HepG2 (cell line): ENCODE results near the gene NSD2. TPM values are rescaled to one million over a fixed set of nuclear protein-coding genes. Genes with fewer than 3 reads are reported as not detected.

Experiments used
- ATAC-seq: fragments of 200-7000 bp; cut with Tn5 transposase; 3 replicates; pipeline ENCODE4 v1.9.1; 2020; ENCODE audit warnings: mild to moderate bottlenecking, moderate library complexity
- BruUV-seq: library from RNA; stranded (reverse); fragments of 400-500 nt; replicated peaks from 2 replicates; lab custom pipeline; 2021; lab: Mats Ljungman, UMichigan
- CTCF ChIA-PET: fragments of 300-600 bp; formaldehyde crosslinking; extraction: SDS; loops from one replicate; lab custom pipeline; 2021; ENCODE audit warnings: low total read pairs, inconsistent platforms, low intra/inter-chr PET ratio; lab: Yijun Ruan, JAX
- POLR2A ChIA-PET: fragments of 350-600 bp; sonication (Branson Sonifier 250); formaldehyde crosslinking; loops from one replicate; lab custom pipeline; 2020; ENCODE audit warnings: antibody characterized with exemption, inconsistent platforms; lab: Yijun Ruan, JAX
- DNase-seq: peaks from one replicate; pipeline ENCODE4 v3.0.0-alpha.2; 2015; ENCODE audit warnings: low spot score
- FAIRE-seq: peaks from 3 replicates; lab custom pipeline; 2011; peaks lifted over from hg19 to GRCh38; lab: Jason Lieb, UNC
- H2AFZ ChIP-seq: one replicate; pipeline ENCODE4 v1.6.1; 2011; ENCODE audit warnings: low read length, inconsistent platforms
- H3K27ac ChIP-seq: fragments of 300-600 bp; 3 replicates; pipeline ENCODE4 v1.8.0; 2011; ENCODE audit warnings: mixed run types, mild to moderate bottlenecking, mixed read lengths, low read length, inconsistent platforms; ENCODE audit not compliant: insufficient read depth; ENCODE audit errors: extremely low read length
- H3K27me3 ChIP-seq, 2 experiments: fragments of 200-600 bp in 1 of 2; 2 replicates in 1 of 2; 3 replicates in 1 of 2; pipeline versions ENCODE4 v1.6.0 to v1.8.0; 2011; ENCODE audit warnings: low read length in 2 of 2, mild to moderate bottlenecking in 2 of 2, moderate library complexity in 2 of 2, inconsistent platforms in 1 of 2; ENCODE audit not compliant: insufficient read depth in 2 of 2, control insufficient read depth in 1 of 2
- H3K36me3 ChIP-seq, 2 experiments: fragments of 200-600 bp in 1 of 2; replicated peaks in 1 of 2; 2 replicates in 1 of 2; 3 replicates in 1 of 2; pipeline versions ENCODE4 v1.5.1 to v1.8.0; 2011; ENCODE audit warnings: low read length in 2 of 2, inconsistent platforms in 1 of 2; ENCODE audit not compliant: insufficient read depth in 2 of 2, control insufficient read depth in 1 of 2
- H3K4me1 ChIP-seq: 2 replicates; pipeline ENCODE4 v1.5.1; 2012; ENCODE audit warnings: low read length, inconsistent platforms; ENCODE audit not compliant: insufficient read depth
- H3K4me2 ChIP-seq: 2 replicates; pipeline ENCODE4 v1.6.0; 2011; ENCODE audit warnings: low read depth, low read length, inconsistent platforms
- H3K4me3 ChIP-seq, 3 experiments: fragments of 200-600 bp in 1 of 3; sonication (generic), shearing (Covaris generic) in 1 of 3; replicated peaks in 1 of 3; 2 replicates each; pipeline ENCODE4 v1.5.1; 2011 to 2016; ENCODE audit warnings: low read length in 3 of 3, inconsistent platforms in 2 of 3, low read depth in 2 of 3, mild to moderate bottlenecking in 2 of 3, control low read depth in 1 of 3, mixed read lengths in 1 of 3; ENCODE audit not compliant: insufficient read depth in 1 of 3
- H3K79me2 ChIP-seq: one replicate; pipeline ENCODE4 v1.6.1; 2011; ENCODE audit warnings: low read length, inconsistent platforms; ENCODE audit not compliant: insufficient read depth
- H3K9ac ChIP-seq: 2 replicates; pipeline ENCODE4 v1.6.0; 2011; ENCODE audit warnings: mild to moderate bottlenecking, low read depth, low read length, inconsistent platforms; ENCODE audit not compliant: insufficient read depth
- H3K9me3 ChIP-seq: 2 replicates; pipeline ENCODE4 v1.5.1; 2012; ENCODE audit warnings: mild to moderate bottlenecking, low read length
- H4K20me1 ChIP-seq: 2 replicates; pipeline ENCODE4 v1.6.0; 2011; ENCODE audit warnings: inconsistent platforms, mild to moderate bottlenecking, low read length, moderate library complexity; ENCODE audit not compliant: insufficient read depth
- IRF9 ChIP-seq: sonication (generic); formaldehyde crosslinking; IDR thresholded peaks from 2 replicates; pipeline ENCODE4 v1.8.0; 2022; ENCODE audit warnings: missing genetic modification reagents, mild to moderate bottlenecking, borderline replicate concordance
- MBD4 ChIP-seq: IDR thresholded peaks from 2 replicates; pipeline ENCODE4 v1.6.1; 2012; ENCODE audit warnings: low read length, inconsistent platforms, borderline replicate concordance
- PPARG ChIP-seq: conservative IDR thresholded peaks from 2 replicates; pipeline ENCODE4 v1.6.1; 2016; ENCODE audit warnings: missing biosample characterization, missing genetic modification reagents
- SMAD9 ChIP-seq: sonication (generic); formaldehyde crosslinking; IDR thresholded peaks from 2 replicates; pipeline ENCODE4 v1.5.1; 2020; ENCODE audit warnings: mild to moderate bottlenecking, missing genetic modification reagents
- XBP1 ChIP-seq: sonication (generic); formaldehyde crosslinking; IDR thresholded peaks from 2 replicates; pipeline ENCODE4 v1.5.0; 2020; ENCODE audit warnings: missing genetic modification reagents
- ZNF326 ChIP-seq: sonication (generic); formaldehyde crosslinking; IDR thresholded peaks from 2 replicates; pipeline ENCODE4 v1.4.0; 2020; ENCODE audit warnings: missing genetic modification reagents, borderline replicate concordance
- WGBS: methylation state at CpG from one replicate; pipeline ENCODE4 v1.1.6; 2017; ENCODE audit warnings: low lambda C conversion rate; 5-methylcytosine and 5-hydroxymethylcytosine counted together
- in situ Hi-C: cut with HindIII; loops from 2 replicates; pipeline ENCODE4 v1.10.0; 2017; ENCODE audit warnings: low pct_unique_long_range_greater_than_20kb; ENCODE audit not compliant: extremely low pct_ligation_motif_present
- intact Hi-C: fragments of 100-400 bp; cut with micrococcal nuclease; formaldehyde crosslinking; loops from one replicate; pipeline ENCODE4 v1.10.0; 2022; ENCODE audit not compliant: unreplicated experiment
- polyA plus RNA-seq, 8 experiments: library from polyadenylated mRNA; depleted of rRNA in 3 of 8; stranded (reverse) in 7 of 8; unstranded in 1 of 8; fragments of >200 nt; fragmentation: Illumina TruSeq in 4 of 8; extraction: Trizol in 4 of 8; gene quantifications; 2 replicates each; pipeline versions ENCODE4 v1.2.1 to v1.2.3, GENCODE V29; 2011 to 2016; ENCODE audit warnings: low read depth in 4 of 8, missing spikeins in 1 of 8, mixed read lengths in 1 of 8; ENCODE audit not compliant: insufficient read depth in 1 of 8
- total RNA-seq, 5 experiments: library from RNA; depleted of rRNA; stranded (reverse); fragments of >200 nt; fragmentation: Illumina TruSeq; extraction: Trizol; gene quantifications; 2 replicates each; pipeline ENCODE4 v1.2.3, GENCODE V29; 2016; ENCODE audit warnings: low read depth in 1 of 5
- TF ChIP-seq, protein P1 (sequence below): sonication (generic); formaldehyde crosslinking; IDR thresholded peaks from 2 replicates; pipeline ENCODE4 v1.4.0; 2020; ENCODE audit warnings: missing genetic modification reagents

NSD2 gene
- total and polyA plus RNA-seq, 2 of the 13 experiments (the other 11 are each of a cell fraction or from before 2014, with no cell fraction given), result 22.0 to 65.9 TPM

GRCh38 chr4:1950369-1950768, 79.2 kb downstream of the NSD2 start:
- DNase-seq (no peak), FAIRE-seq (no peak), ATAC-seq (no peak)
- Histone ChIP-seq H4K20me1 (no peaks in the 10 kb centered on the region), H3K36me3 (peaks cover 27 to 67% of the 10 kb centered on the region in 2 experiments), H3K9ac (no peak overlapping the region), H3K4me1 (no peaks in the 10 kb centered on the region), H3K27ac (no peak overlapping the region), H2AFZ (no peak overlapping the region), H3K9me3 (no peaks in the 10 kb centered on the region), H3K4me3 (no peak overlapping the region), H3K79me2 (no peaks in the 10 kb centered on the region), H3K4me2 (no peak overlapping the region), H3K27me3 (no peaks in the 10 kb centered on the region)
- intact Hi-C loops, result loop anchor here (5.0 kb wide), 1 partner anchor 377 kb away; no protein-coding TSS in a partner anchor
- no peak for TF ChIP-seq SMAD9 (CRISPR knock-in tag)
- ChIA-PET CTCF (no interaction called here), POLR2A (no interaction called here)
- BruUV-seq, result no TSS peak
- 98% methylated on average over 10 of the region's 10 CpGs for WGBS
- in situ Hi-C loops, result no loop called here

- BruUV-seq, result no TSS peak
- peak; percentile 15; the same call in 2 of the 3 replicates for ATAC-seq
- Histone ChIP-seq H3K9ac (no peak overlapping the region), H3K9me3 (no peaks in the 10 kb centered on the region), H3K27ac (no peak overlapping the region), H3K4me3 (no peak overlapping the region), H4K20me1 (no peaks in the 10 kb centered on the region), H3K36me3 (peaks cover 27 to 77% of the 10 kb centered on the region in 2 experiments), H3K27me3 (no peaks in the 10 kb centered on the region), H3K4me2 (no peak overlapping the region), H3K4me1 (no peaks in the 10 kb centered on the region), H2AFZ (no peak overlapping the region), H3K79me2 (no peaks in the 10 kb centered on the region)
- in situ Hi-C loops (no loop called here), intact Hi-C loops (loop anchor here (5.0 kb wide), 1 partner anchor 375 kb away; no protein-coding TSS in a partner anchor)
- no peak for DNase-seq
- FAIRE-seq, result no peak
- POLR2A ChIA-PET, result no interaction called here
- TF ChIP-seq XBP1 (CRISPR knock-in tag) (no peak), MBD4 (no peak), ZNF326 (CRISPR knock-in tag) (no peak), IRF9 (CRISPR knock-in tag) (no peak), PPARG (CRISPR knock-in tag) (no peak)
- TF ChIP-seq, protein P1, sequence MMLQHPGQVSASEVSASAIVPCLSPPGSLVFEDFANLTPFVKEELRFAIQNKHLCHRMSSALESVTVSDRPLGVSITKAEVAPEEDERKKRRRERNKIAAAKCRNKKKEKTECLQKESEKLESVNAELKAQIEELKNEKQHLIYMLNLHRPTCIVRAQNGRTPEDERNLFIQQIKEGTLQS (CRISPR knock-in tag), result no peak
- 87% methylated on average over 3 of the region's 20 CpGs for WGBS
- CTCF ChIA-PET, result no interaction called here
Observed at GRCh38 chr4:1952058-1952700, 81.0 kb downstream of the NSD2 start.
